K562 (cell line): ENCODE data around the gene HAGHL.
A peak's percentile ranks its signal among the peaks of the same experiment; 100 is the strongest.

Experiments used
- HDAC1 ChIP-seq, 2 experiments: fragments of 450-650 bp; IDR thresholded peaks; 2 replicates each; pipeline ENCODE4 v1.6.1; 2016 to 2017; ENCODE audit warnings: inconsistent platforms in 1 of 2, mild to moderate bottlenecking in 1 of 2, moderate library complexity in 1 of 2
- SIN3A ChIP-seq, 2 experiments: fragments of 150-350 bp in 1 of 2; IDR thresholded peaks; 2 replicates each; pipeline ENCODE4 v1.6.1; 2011 to 2016; ENCODE audit warnings: borderline replicate concordance in 2 of 2, low read depth in 2 of 2, low read length in 2 of 2, mild to moderate bottlenecking in 2 of 2, moderate library complexity in 2 of 2; ENCODE audit not compliant: control insufficient read depth in 1 of 2
- TF ChIP-seq, protein P1 (sequence below), 3 experiments: IDR thresholded peaks in 2 of 3; conservative IDR thresholded peaks in 1 of 3; 2 replicates each; pipeline ENCODE4 v1.5.1; 2011 to 2012; ENCODE audit warnings: low read length in 3 of 3, mild to moderate bottlenecking in 3 of 3, control low read depth in 2 of 3, improper control_type of control experiment in 1 of 3, inconsistent platforms in 1 of 3, low read depth in 1 of 3, mixed read lengths in 1 of 3, moderate library complexity in 1 of 3; ENCODE audit not compliant: insufficient read depth in 2 of 3
- TF ChIP-seq, protein P2 (sequence below): fragments of 250-450 bp; sonication (Bioruptor Pico); IDR thresholded peaks from 2 replicates; pipeline ENCODE4 v1.6.1; 2021; ENCODE audit warnings: mild to moderate bottlenecking
- TF ChIP-seq, protein P3 (sequence below): IDR thresholded peaks from 2 replicates; pipeline ENCODE4 v1.6.1; 2012; ENCODE audit warnings: low read depth, low read length, improper control_type of control experiment, borderline replicate concordance

DNA sequence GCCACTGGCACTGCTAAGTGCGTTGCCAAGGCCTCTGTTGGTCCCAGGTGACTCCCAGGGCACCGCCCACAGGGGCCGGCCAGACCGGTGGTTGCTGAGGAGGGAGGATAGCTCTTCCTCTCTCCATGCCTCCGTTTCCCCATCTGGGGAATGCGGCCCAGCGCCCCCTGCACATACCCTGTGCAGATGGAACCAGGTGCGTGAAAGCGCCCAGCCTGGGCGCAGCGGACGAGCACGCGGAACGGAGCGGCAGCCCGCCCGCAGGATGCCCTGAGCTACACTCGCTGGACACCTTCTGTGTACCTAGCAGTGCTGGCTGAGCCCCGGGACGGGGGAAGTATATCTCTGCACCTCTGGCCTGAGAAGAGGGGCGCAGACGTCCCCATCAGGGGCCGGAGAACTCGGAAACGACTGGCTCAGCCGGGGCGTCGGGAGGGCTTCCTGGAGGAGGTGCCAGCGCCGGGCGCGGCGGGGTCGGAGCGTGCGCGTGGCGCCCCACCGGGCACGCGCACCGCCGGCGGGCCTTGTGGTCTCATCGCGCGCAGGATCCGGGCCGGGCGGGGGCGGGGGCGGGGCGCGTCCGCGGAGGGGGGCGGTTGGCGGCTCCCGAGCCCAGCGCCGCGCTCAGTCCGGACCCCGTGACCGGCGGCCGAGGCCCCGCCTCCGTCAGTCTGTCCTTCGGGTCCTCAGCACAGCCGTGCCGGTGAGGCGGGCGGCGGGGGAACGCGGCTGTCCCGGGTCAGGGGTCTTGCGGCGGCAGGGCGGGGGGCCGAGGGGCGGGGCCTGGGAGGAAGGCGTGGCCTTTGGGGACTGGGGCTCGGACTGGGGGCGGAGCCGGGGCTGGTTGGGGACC is at the start of gene HAGHL, which contains the start of gene CCDC78:
- TF ChIP-seq, protein P1, sequence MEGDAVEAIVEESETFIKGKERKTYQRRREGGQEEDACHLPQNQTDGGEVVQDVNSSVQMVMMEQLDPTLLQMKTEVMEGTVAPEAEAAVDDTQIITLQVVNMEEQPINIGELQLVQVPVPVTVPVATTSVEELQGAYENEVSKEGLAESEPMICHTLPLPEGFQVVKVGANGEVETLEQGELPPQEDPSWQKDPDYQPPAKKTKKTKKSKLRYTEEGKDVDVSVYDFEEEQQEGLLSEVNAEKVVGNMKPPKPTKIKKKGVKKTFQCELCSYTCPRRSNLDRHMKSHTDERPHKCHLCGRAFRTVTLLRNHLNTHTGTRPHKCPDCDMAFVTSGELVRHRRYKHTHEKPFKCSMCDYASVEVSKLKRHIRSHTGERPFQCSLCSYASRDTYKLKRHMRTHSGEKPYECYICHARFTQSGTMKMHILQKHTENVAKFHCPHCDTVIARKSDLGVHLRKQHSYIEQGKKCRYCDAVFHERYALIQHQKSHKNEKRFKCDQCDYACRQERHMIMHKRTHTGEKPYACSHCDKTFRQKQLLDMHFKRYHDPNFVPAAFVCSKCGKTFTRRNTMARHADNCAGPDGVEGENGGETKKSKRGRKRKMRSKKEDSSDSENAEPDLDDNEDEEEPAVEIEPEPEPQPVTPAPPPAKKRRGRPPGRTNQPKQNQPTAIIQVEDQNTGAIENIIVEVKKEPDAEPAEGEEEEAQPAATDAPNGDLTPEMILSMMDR (IDR thresholded peaks at IDR 0.05 in 2 of 3, conservative IDR thresholded peaks at IDR 0.05 in 1 of 3; ENCODE audit: insufficient read depth in 2 of 3, low read depth in 1 of 3, low read length in 3 of 3): no peak
- TF ChIP-seq HDAC1 (IDR thresholded peaks at IDR 0.05) (no peak), SIN3A (IDR thresholded peaks at IDR 0.05; ENCODE audit: borderline replicate concordance in 2 of 2, control insufficient read depth in 1 of 2, low read depth in 2 of 2, low read length in 2 of 2) (peak in 1 of 2 experiments; percentile 21; a peak in 1 of 4 replicates)
- TF ChIP-seq, protein P2, sequence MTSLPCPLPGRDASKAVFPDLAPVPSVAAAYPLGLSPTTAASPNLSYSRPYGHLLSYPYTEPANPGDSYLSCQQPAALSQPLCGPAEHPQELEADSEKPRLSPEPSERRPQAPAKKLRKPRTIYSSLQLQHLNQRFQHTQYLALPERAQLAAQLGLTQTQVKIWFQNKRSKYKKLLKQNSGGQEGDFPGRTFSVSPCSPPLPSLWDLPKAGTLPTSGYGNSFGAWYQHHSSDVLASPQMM: no peak
- TF ChIP-seq, protein P3, sequence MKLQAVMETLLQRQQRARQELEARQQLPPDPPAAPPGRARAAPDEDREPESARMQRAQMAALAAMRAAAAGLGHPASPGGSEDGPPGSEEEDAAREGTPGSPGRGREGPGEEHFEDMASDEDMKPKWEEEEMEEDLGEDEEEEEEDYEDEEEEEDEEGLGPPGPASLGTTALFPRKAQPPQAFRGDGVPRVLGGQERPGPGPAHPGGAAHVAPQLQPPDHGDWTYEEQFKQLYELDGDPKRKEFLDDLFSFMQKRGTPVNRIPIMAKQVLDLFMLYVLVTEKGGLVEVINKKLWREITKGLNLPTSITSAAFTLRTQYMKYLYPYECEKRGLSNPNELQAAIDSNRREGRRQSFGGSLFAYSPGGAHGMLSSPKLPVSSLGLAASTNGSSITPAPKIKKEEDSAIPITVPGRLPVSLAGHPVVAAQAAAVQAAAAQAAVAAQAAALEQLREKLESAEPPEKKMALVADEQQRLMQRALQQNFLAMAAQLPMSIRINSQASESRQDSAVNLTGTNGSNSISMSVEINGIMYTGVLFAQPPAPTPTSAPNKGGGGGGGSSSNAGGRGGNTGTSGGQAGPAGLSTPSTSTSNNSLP: no peak
